DMS 273 (cell line): Measurements from ENCODE around the gene SHF.
A peak's percentile ranks its signal among the peaks of the same experiment; 100 is the strongest.
"Not testable (repeated sequence)": the region's sequence is repeated elsewhere in the genome, so short reads cannot be mapped to it uniquely, and the experiment has no call there.

Experiments
- DNase-seq: peaks from one replicate; lab custom pipeline; 2025; ENCODE audit not compliant: unreplicated experiment; lab: John Stamatoyannopoulos, UW

Gene SHF

GRCh38 chr15:45187894-45188830 is at the start of gene SHF:
Gene SHF, minus strand, starts transcription at chr15:45187966. Its CDS starts 15 bp downstream, at chr15:45187951.
- DNase-seq = peak; percentile 81

GRCh38 chr15:45236806-45237205 is 49.0 kb upstream of the SHF start:
- not testable (repeated sequence) for DNase-seq

GRCh38 chr15:45234562-45235235 is 46.9 kb upstream of the SHF start:
- no peak for DNase-seq

- no peak for DNase-seq
These were observed 44.2 kb upstream of the SHF start for GRCh38 chr15:45231864-45232562.

- DNase-seq = no peak
These were observed 43.4 kb upstream of the SHF start for GRCh38 chr15:45231132-45231531.

- DNase-seq = no peak
These were observed 42.6 kb upstream of the SHF start for GRCh38 chr15:45230245-45230965.

GRCh38 chr15:45228931-45229330 is 41.2 kb upstream of the SHF start:
- DNase-seq = no peak

GRCh38 chr15:45225506-45226273 is 37.9 kb upstream of the SHF start:
- DNase-seq = peak; percentile 4

GRCh38 chr15:45224621-45225217 is 37.0 kb upstream of the SHF start:
- DNase-seq = no peak

- DNase-seq = peak; percentile 2
These were observed 34.2 kb upstream of the SHF start for GRCh38 chr15:45221967-45222366.

- DNase-seq = no peak
These were observed 33.4 kb upstream of the SHF start for GRCh38 chr15:45221053-45221599.

- DNase-seq = no peak
These were observed 24.7 kb upstream of the SHF start for GRCh38 chr15:45212493-45212892.

GRCh38 chr15:45205192-45205591 is 17.4 kb upstream of the SHF start:
- DNase-seq = peak; percentile 76

GRCh38 chr15:45203182-45203581 is 15.4 kb upstream of the SHF start:
- DNase-seq = no peak

- no peak for DNase-seq
These were observed 14.1 kb upstream of the SHF start for GRCh38 chr15:45201869-45202268.

GRCh38 chr15:45201557-45201859 is 13.7 kb upstream of the SHF start:
- no peak for DNase-seq

GRCh38 chr15:45200799-45201556 is 13.2 kb upstream of the SHF start:
- peak; percentile 85 for DNase-seq

GRCh38 chr15:45200001-45200798 is 12.4 kb upstream of the SHF start:
- DNase-seq = peak; percentile 92
